Activated naive CD8-positive, alpha-beta T cell treated with anti-CD3 and anti-CD28 coated beads for 36 hours (primary cell): Measurements from ENCODE around the gene EGLN2. TPM values are rescaled to one million over a fixed set of nuclear protein-coding genes. Genes with fewer than 3 reads are reported as not detected.
"Not testable (repeated sequence)": the region's sequence is repeated elsewhere in the genome, so short reads cannot be mapped to it uniquely, and the experiment has no call there.

Experiments used
- DNase-seq: peaks from one replicate; pipeline ENCODE4 v3.0.0; 2021
- H3K27ac Mint-ChIP-seq: one replicate; pipeline ENCODE4 v1.8.0; 2022; ENCODE audit warnings: mild to moderate bottlenecking, moderate library complexity, mixed read lengths
- H3K27me3 Mint-ChIP-seq: one replicate; pipeline ENCODE4 v1.8.0; 2022; ENCODE audit warnings: mild to moderate bottlenecking, mixed read lengths
- H3K36me3 Mint-ChIP-seq: one replicate; pipeline ENCODE4 v1.8.0; 2021; ENCODE audit warnings: mild to moderate bottlenecking, mixed read lengths
- H3K4me1 Mint-ChIP-seq: one replicate; pipeline ENCODE4 v1.8.0; 2021; ENCODE audit warnings: mixed read lengths
- H3K4me3 Mint-ChIP-seq: one replicate; pipeline ENCODE4 v1.8.0; 2022; ENCODE audit warnings: mild to moderate bottlenecking, moderate library complexity, mixed read lengths
- H3K9me3 Mint-ChIP-seq: one replicate; pipeline ENCODE4 v1.8.0; 2022; ENCODE audit warnings: mixed read lengths
- total RNA-seq, 2 experiments: library from RNA; stranded (reverse); gene quantifications; one replicate each; pipeline ENCODE4 v1.2.3, GENCODE V29; 2021

Gene EGLN2
- total RNA-seq, 2 experiments from 2014 or later, result 97.2 to 100 TPM

GRCh38 chr19:40766385-40766784 lies 32.6 kb upstream of the EGLN2 start:
- Mint-ChIP-seq H3K4me1 (peaks cover 52% of the 10 kb centered on the region), H3K36me3 (peaks cover 54% of the 10 kb centered on the region), H3K27ac (peak overlapping the region; percentile 54)
- H3K9me3 Mint-ChIP-seq, H3K4me3 Mint-ChIP-seq, H3K27me3 Mint-ChIP-seq, DNase-seq: not testable (repeated sequence)

DNA sequence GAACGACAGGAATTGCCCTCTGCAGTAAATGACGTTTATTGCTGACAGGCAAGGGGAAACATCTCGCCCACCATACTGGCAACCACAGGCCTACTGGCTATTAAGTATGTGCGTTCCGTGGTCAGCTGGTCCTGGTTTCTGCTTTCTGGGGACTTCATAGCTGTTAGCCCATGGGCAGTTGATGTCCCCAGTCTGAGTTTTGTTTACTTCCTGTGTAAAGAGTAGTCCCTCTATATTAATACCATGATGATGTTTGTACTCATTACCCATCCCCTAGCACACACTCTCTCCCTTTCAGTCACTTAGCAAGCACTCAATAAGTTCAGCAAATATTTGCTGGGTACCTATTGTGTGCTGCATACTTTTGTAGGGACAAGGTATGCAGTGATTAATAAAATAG lies 30.1 kb upstream of the EGLN2 start:
- no peak for DNase-seq
- peaks cover 36% of the 10 kb centered on the region for H3K36me3 Mint-ChIP-seq
- H3K4me3 Mint-ChIP-seq, result no peak overlapping the region
- H3K4me1 Mint-ChIP-seq, result peaks cover 29% of the 10 kb centered on the region
- H3K9me3 Mint-ChIP-seq, result no peaks in the 10 kb centered on the region
- H3K27ac Mint-ChIP-seq, result no peak overlapping the region
- H3K27me3 Mint-ChIP-seq, result no peaks in the 10 kb centered on the region

DNA sequence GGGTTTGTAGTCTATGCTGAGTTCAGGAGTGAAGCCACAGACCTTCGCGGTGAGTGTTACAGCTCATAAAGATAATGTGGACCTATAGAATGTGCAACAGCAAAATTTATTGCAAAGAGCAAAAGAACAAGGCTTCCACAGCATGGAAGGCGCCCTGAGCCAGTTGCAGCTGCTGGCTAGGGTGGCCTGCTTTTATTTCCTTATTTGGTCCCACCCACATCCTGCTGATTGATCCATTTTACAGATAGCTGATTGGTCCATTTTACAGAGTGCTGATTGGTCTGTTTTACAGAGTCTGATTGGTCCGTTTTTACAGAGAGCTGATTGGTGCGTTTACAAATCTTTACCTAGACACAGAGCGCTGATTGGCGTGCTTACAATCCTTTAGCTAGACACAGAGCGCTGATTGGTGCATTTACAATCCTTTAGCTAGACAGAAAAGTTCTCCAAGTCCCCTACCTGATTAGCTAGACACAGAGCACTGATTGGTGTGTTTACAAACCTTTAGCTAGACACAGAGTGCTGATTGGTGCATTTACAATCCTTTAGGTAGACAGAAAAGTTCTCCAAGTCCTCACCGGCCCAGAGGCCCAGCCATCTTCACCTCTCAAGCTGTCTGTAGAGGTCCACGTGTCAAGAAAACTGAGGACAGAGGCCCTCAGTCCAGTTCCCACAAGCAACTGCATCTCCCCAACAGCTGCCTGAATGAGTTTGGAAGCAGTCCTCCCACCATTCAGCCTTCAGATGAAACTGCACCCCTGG lies 27.7 kb upstream of the EGLN2 start:
- not testable (repeated sequence) for DNase-seq, H3K27me3 Mint-ChIP-seq, H3K9me3 Mint-ChIP-seq, H3K27ac Mint-ChIP-seq, H3K4me3 Mint-ChIP-seq
- peaks cover 17% of the 10 kb centered on the region for H3K36me3 Mint-ChIP-seq
- H3K4me1 Mint-ChIP-seq, result peaks cover 22% of the 10 kb centered on the region

- no peak for DNase-seq
- no peak within 1 kb of the TSS for H3K4me3 Mint-ChIP-seq
- H3K27ac Mint-ChIP-seq, result peak within 1 kb of the TSS; percentile 48
Measured at GRCh38 chr19:40774916-40775631, 23.9 kb upstream of the EGLN2 start, which contains the start of gene MIA. Gene MIA (plus strand): TSS chr19:40775521. CDS start chr19:40775543, 22 bp downstream.

DNA sequence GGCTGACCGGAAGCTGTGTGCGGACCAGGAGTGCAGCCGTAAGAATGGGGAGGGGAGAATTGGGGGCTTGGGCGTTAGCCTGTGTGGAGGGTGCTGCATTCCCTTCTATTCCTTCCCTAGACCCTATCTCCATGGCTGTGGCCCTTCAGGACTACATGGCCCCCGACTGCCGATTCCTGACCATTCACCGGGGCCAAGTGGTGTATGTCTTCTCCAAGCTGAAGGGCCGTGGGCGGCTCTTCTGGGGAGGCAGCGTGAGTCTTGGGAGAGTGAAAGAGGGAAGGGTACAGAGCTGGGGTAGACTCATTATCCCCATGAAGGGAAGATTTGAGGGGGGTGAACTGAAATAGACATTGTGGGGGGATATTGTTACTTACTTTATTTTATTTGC lies 23.4 kb upstream of the EGLN2 start:
- no peaks in the 10 kb centered on the region for H3K9me3 Mint-ChIP-seq
- DNase-seq, result no peak
- H3K27ac Mint-ChIP-seq, result peak overlapping the region; percentile 48
- H3K27me3 Mint-ChIP-seq, result no peaks in the 10 kb centered on the region
- peaks cover 48% of the 10 kb centered on the region for H3K4me1 Mint-ChIP-seq
- peaks cover 16% of the 10 kb centered on the region for H3K36me3 Mint-ChIP-seq
- no peak overlapping the region for H3K4me3 Mint-ChIP-seq

More at GRCh38 chr19:40774916-40775631, 23.9 kb upstream of the EGLN2 start, which contains the start of gene MIA:
- Mint-ChIP-seq H3K36me3 (peaks cover 14% of the 10 kb centered on the region), H3K27me3 (no peaks in the 10 kb centered on the region), H3K4me1 (peaks cover 42% of the 10 kb centered on the region), H3K9me3 (no peaks in the 10 kb centered on the region)

DNA sequence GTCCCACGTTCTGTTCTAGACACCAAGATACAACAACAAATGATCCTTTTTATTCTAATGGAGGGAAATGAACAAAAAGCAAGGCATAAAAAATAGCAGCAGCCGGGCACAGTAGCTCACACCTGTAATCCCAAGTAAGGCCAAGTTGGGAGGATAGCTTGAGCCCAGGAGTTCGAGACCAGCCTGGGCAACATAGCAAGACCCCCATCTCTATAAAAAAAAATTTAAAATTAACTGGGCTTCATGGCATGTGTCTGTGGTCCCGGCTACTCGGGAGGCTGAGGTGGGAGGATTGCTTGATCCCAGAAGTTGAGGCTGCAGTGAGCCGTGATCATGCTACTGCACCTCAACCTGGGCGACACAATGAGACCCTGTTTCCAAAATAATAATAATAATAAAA lies 22.6 kb upstream of the EGLN2 start:
- peaks cover 50% of the 10 kb centered on the region for H3K4me1 Mint-ChIP-seq
- H3K36me3 Mint-ChIP-seq, result peaks cover 14% of the 10 kb centered on the region
- H3K9me3 Mint-ChIP-seq, result no peaks in the 10 kb centered on the region
- no peaks in the 10 kb centered on the region for H3K27me3 Mint-ChIP-seq
- H3K4me3 Mint-ChIP-seq, result no peak overlapping the region
- no peak for DNase-seq
- H3K27ac Mint-ChIP-seq, result no peak overlapping the region

DNA sequence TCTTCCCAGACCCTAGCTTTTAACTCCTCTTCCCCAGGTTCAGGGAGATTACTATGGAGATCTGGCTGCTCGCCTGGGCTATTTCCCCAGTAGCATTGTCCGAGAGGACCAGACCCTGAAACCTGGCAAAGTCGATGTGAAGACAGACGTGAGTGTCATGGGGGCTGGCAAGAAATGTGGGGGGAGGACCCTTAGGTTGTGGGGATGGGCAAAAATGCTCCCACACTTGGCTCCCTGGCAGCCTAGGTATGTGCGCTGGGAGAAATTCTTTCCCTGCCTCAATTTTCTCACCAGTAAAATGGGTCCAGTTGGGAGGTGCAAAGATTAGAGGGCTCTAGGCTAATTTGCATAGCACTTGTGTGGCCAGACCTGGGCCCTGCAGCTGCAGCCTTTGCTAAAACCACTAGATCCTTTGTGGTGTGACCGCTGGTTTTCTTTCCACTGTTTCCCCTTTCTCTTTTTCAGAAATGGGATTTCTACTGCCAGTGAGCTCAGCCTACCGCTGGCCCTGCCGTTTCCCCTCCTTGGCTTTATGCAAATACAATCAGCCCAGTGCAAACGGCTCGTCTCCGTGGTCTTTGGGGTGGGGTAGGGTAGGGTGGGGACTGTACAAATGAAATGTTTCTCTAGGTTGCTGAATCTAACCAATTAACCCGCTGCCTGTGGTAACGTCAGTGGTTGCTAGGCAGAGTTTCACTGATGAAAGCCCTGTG lies 21.9 kb upstream of the EGLN2 start:
- Mint-ChIP-seq H3K9me3 (no peaks in the 10 kb centered on the region), H3K4me3 (peak overlapping the region; percentile 92), H3K36me3 (peaks cover 12% of the 10 kb centered on the region), H3K27ac (peak overlapping the region; percentile 94), H3K27me3 (no peaks in the 10 kb centered on the region), H3K4me1 (peaks cover 50% of the 10 kb centered on the region)
- peak; percentile 88 for DNase-seq

GRCh38 chr19:40777645-40777936 lies 21.4 kb upstream of the EGLN2 start:
- Mint-ChIP-seq H3K9me3 (no peaks in the 10 kb centered on the region), H3K27me3 (no peaks in the 10 kb centered on the region), H3K27ac (peak overlapping the region; percentile 94), H3K4me1 (peaks cover 52% of the 10 kb centered on the region), H3K36me3 (peaks cover 14% of the 10 kb centered on the region), H3K4me3 (peak overlapping the region; percentile 92)
- DNase-seq, result no peak

GRCh38 chr19:40777937-40778705 lies 20.9 kb upstream of the EGLN2 start, which contains the start of gene RAB4B:
Gene RAB4B (plus strand): TSS chr19:40778247. CDS start chr19:40778376, 129 bp downstream.
- Mint-ChIP-seq H3K27ac (peak within 1 kb of the TSS; percentile 94), H3K9me3 (no peaks in the 10 kb centered on the region), H3K4me3 (peak within 1 kb of the TSS; percentile 92), H3K27me3 (no peaks in the 10 kb centered on the region), H3K36me3 (peaks cover 14% of the 10 kb centered on the region), H3K4me1 (peaks cover 52% of the 10 kb centered on the region)
- DNase-seq, result peak; percentile 100

- Mint-ChIP-seq H3K4me3 (peak overlapping the region; percentile 92), H3K27me3 (no peaks in the 10 kb centered on the region), H3K27ac (peak overlapping the region; percentile 94), H3K9me3 (no peaks in the 10 kb centered on the region), H3K4me1 (peaks cover 52% of the 10 kb centered on the region), H3K36me3 (peaks cover 17% of the 10 kb centered on the region)
- DNase-seq, result no peak
Measured at GRCh38 chr19:40778706-40779284, 20.2 kb upstream of the EGLN2 start.

GRCh38 chr19:40780582-40780981 lies 18.4 kb upstream of the EGLN2 start:
- Mint-ChIP-seq H3K36me3 (peaks cover 19% of the 10 kb centered on the region), H3K9me3 (no peaks in the 10 kb centered on the region), H3K4me1 (peaks cover 46% of the 10 kb centered on the region), H3K27ac (peak overlapping the region; percentile 73), H3K27me3 (no peaks in the 10 kb centered on the region), H3K4me3 (no peak overlapping the region)
- DNase-seq, result no peak

DNA sequence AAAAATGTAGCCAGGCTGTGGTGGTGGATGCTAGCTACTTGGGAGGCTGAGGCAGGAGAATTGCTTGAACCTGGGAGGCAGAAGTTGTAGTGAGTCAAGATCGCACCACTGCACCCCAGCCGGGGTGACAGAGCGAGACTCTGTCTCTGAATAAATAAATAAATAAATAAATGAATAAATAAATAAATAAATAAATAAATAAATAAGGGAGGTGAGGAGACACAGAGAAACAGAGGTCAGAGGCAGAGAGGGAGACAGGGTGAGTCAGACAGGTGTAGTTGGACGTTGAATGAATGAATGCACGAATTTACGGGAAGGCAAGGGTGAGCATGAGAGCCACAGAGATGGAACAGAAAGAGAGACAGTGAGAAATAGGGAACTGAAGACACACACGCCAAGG lies 17.9 kb upstream of the EGLN2 start:
- DNase-seq, result no peak
- peaks cover 44% of the 10 kb centered on the region for H3K4me1 Mint-ChIP-seq
- H3K27me3 Mint-ChIP-seq, result no peaks in the 10 kb centered on the region
- H3K4me3 Mint-ChIP-seq, result no peak overlapping the region
- H3K27ac Mint-ChIP-seq, result no peak overlapping the region
- no peaks in the 10 kb centered on the region for H3K9me3 Mint-ChIP-seq
- H3K36me3 Mint-ChIP-seq, result peaks cover 18% of the 10 kb centered on the region

DNA sequence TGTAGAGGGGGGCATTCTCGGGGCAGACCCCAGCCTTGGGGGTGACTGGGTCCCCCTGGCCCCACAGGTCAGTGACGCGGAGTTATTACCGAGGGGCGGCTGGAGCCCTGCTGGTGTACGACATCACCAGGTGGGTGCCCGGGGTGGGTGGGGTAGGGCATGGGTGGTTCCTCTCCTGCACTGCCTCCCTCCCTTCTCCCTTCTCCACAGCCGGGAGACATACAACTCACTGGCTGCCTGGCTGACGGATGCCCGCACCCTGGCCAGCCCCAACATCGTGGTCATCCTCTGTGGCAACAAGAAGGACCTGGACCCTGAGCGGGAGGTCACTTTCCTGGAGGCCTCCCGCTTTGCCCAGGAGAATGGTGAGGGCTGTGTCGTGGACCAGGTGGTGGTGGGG lies 15.3 kb upstream of the EGLN2 start:
- H3K4me3 Mint-ChIP-seq, result no peak overlapping the region
- H3K27ac Mint-ChIP-seq, result no peak overlapping the region
- no peak for DNase-seq
- H3K27me3 Mint-ChIP-seq, result no peaks in the 10 kb centered on the region
- H3K36me3 Mint-ChIP-seq, result peaks cover 20% of the 10 kb centered on the region
- no peaks in the 10 kb centered on the region for H3K9me3 Mint-ChIP-seq
- peaks cover 27% of the 10 kb centered on the region for H3K4me1 Mint-ChIP-seq

GRCh38 chr19:40784146-40784545 lies 14.8 kb upstream of the EGLN2 start:
- not testable (repeated sequence) for DNase-seq, H3K4me3 Mint-ChIP-seq, H3K27ac Mint-ChIP-seq, H3K9me3 Mint-ChIP-seq, H3K27me3 Mint-ChIP-seq
- H3K36me3 Mint-ChIP-seq, result peaks cover 20% of the 10 kb centered on the region
- H3K4me1 Mint-ChIP-seq, result peaks cover 23% of the 10 kb centered on the region
